OCI-LY1 (cell line): Measurements from ENCODE around the gene C1QTNF7.

Source experiments
- H2AFZ ChIP-seq: fragments of 200-600 bp; sonication (generic), shearing (Covaris generic); 2 replicates; pipeline ENCODE4 v1.6.0; 2014; ENCODE audit warnings: antibody characterized with exemption, mild to moderate bottlenecking, low read length
- H3F3A ChIP-seq: fragments of 200-600 bp; sonication (generic), shearing (Covaris generic); 2 replicates; pipeline ENCODE4 v1.6.0; 2014; ENCODE audit warnings: mild to moderate bottlenecking, antibody characterized with exemption, low read length, moderate library complexity; ENCODE audit not compliant: insufficient read depth
- H3K27ac ChIP-seq: fragments of 200-600 bp; sonication (generic); 2 replicates; pipeline ENCODE4 v1.5.1; 2014; ENCODE audit warnings: low read length, mixed run types, mild to moderate bottlenecking, low read depth; ENCODE audit not compliant: poor library complexity, severe bottlenecking
- H3K27me3 ChIP-seq: fragments of 200-600 bp; sonication (generic); 2 replicates; pipeline ENCODE4 v1.6.0; 2014; ENCODE audit warnings: antibody characterized with exemption, mild to moderate bottlenecking, low read length, moderate library complexity; ENCODE audit not compliant: insufficient read depth
- H3K36me3 ChIP-seq: fragments of 200-600 bp; sonication (generic); 2 replicates; pipeline ENCODE4 v1.6.1; 2014; ENCODE audit warnings: mild to moderate bottlenecking, antibody characterized with exemption, low read length, moderate library complexity, mixed read lengths; ENCODE audit not compliant: insufficient read depth
- H3K4me1 ChIP-seq: fragments of 200-600 bp; sonication (generic); 2 replicates; pipeline ENCODE4 v1.5.1; 2014; ENCODE audit warnings: mild to moderate bottlenecking, low read length, moderate library complexity; ENCODE audit not compliant: insufficient read depth, severe bottlenecking
- H3K4me2 ChIP-seq: fragments of 200-600 bp; sonication (generic), shearing (Covaris generic); 2 replicates; pipeline ENCODE4 v1.6.1; 2014; ENCODE audit warnings: low read length
- H3K4me3 ChIP-seq: fragments of 200-600 bp; sonication (generic); 2 replicates; pipeline ENCODE4 v1.5.1; 2014; ENCODE audit warnings: low read length, low read depth, mild to moderate bottlenecking, mixed read lengths; ENCODE audit not compliant: poor library complexity, severe bottlenecking
- H3K79me2 ChIP-seq: fragments of 200-600 bp; shearing (Covaris generic); 2 replicates; pipeline ENCODE4 v1.6.1; 2016; ENCODE audit warnings: mixed run types, low read length, mixed read lengths; ENCODE audit not compliant: insufficient read depth
- H3K9ac ChIP-seq: fragments of 200-600 bp; sonication (generic), shearing (Covaris generic); 2 replicates; pipeline ENCODE4 v1.6.1; 2014; ENCODE audit warnings: mild to moderate bottlenecking, low read length, mixed read lengths
- H3K9me2 ChIP-seq: fragments of 200-600 bp; sonication (generic), shearing (Covaris generic); 2 replicates; pipeline ENCODE4 v1.6.1; 2014; ENCODE audit warnings: low read depth, mild to moderate bottlenecking, low read length, mixed read lengths
- H3K9me3 ChIP-seq: fragments of 200-600 bp; shearing (Covaris generic); 2 replicates; pipeline ENCODE4 v1.6.1; 2014; ENCODE audit warnings: low read length, mixed read lengths
- H4K20me1 ChIP-seq: fragments of 200-600 bp; sonication (generic), shearing (Covaris generic); 2 replicates; pipeline ENCODE4 v1.6.0; 2016; ENCODE audit warnings: mild to moderate bottlenecking, low read length; ENCODE audit not compliant: insufficient read depth
- EZH2 ChIP-seq: fragments of 200-600 bp; sonication (generic), shearing (Covaris generic); IDR thresholded peaks from 2 replicates; pipeline ENCODE4 v1.8.0; 2017; ENCODE audit warnings: borderline replicate concordance, mixed run types, mild to moderate bottlenecking, antibody characterized with exemption, low read length, moderate library complexity, mixed read lengths
- TF ChIP-seq, protein P1 (sequence below): fragments of 200-600 bp; sonication (generic), shearing (Covaris generic); IDR thresholded peaks from 2 replicates; pipeline ENCODE4 v1.5.1; 2017; ENCODE audit warnings: mild to moderate bottlenecking, antibody characterized with exemption, low read length, moderate library complexity, mixed read lengths

The C1QTNF7 gene

DNA sequence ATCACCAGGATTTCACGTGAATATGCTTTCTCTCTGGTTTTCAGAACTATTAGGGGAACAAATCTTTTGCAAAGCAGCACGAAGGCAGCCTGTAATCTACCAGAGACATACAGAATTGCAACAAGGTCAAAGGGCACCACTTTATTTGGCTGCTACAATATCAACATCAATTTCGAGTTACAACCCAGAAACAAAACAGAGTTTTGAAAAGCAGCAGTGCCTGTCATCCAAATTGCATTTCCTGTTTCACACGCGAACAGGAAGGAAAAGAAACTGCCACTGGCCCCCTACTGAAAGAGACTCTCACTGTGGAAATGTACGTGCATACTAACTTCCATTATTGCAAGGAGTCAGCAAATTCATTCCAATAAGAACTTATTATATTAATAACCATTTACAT is 17.1 kb upstream of the C1QTNF7 start:
- H3K9me3 ChIP-seq: no peaks in the 10 kb centered on the region
- no peaks in the 10 kb centered on the region for H3K79me2 ChIP-seq
- H3K9ac ChIP-seq: no peak overlapping the region
- no peak overlapping the region for H3K4me3 ChIP-seq
- TF ChIP-seq, protein P1, sequence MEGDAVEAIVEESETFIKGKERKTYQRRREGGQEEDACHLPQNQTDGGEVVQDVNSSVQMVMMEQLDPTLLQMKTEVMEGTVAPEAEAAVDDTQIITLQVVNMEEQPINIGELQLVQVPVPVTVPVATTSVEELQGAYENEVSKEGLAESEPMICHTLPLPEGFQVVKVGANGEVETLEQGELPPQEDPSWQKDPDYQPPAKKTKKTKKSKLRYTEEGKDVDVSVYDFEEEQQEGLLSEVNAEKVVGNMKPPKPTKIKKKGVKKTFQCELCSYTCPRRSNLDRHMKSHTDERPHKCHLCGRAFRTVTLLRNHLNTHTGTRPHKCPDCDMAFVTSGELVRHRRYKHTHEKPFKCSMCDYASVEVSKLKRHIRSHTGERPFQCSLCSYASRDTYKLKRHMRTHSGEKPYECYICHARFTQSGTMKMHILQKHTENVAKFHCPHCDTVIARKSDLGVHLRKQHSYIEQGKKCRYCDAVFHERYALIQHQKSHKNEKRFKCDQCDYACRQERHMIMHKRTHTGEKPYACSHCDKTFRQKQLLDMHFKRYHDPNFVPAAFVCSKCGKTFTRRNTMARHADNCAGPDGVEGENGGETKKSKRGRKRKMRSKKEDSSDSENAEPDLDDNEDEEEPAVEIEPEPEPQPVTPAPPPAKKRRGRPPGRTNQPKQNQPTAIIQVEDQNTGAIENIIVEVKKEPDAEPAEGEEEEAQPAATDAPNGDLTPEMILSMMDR: no peak
- TF ChIP-seq EZH2: no peak
- no peaks in the 10 kb centered on the region for H3K27me3 ChIP-seq
- no peaks in the 10 kb centered on the region for H3K9me2 ChIP-seq
- H3K4me1 ChIP-seq: peaks cover 58% of the 10 kb centered on the region
- peak overlapping the region; percentile 42; the same call in 1 of the 2 replicates for H3K4me2 ChIP-seq
- no peaks in the 10 kb centered on the region for H3K36me3 ChIP-seq
- peak overlapping the region; percentile 39 for H3K27ac ChIP-seq
- no peak overlapping the region for H2AFZ ChIP-seq
- no peaks in the 10 kb centered on the region for H4K20me1 ChIP-seq
- no peaks in the 10 kb centered on the region for H3F3A ChIP-seq

DNA sequence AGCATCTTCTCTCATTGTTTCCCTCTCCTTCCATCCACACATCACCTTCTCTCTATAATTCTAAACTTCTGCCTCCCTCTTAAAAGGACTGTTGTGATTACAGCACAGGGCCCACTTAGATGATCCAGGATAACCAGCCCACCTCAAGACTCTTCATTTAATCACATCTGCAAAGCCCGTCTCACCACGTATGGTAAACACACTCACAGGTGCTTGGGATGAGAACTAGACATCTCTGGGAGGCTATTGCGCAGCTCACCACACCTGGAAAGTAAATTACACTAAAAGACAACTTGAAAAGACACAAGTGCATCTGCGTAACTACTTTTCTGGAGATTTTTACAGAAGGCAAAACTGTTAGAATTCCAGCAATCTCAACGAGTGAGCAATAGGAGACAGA is 15.4 kb upstream of the C1QTNF7 start:
- no peaks in the 10 kb centered on the region for H4K20me1 ChIP-seq
- no peak overlapping the region for H2AFZ ChIP-seq
- H3K27ac ChIP-seq: peak overlapping the region; percentile 36
- peaks cover 59% of the 10 kb centered on the region for H3K4me1 ChIP-seq
- H3K27me3 ChIP-seq: no peaks in the 10 kb centered on the region
- no peaks in the 10 kb centered on the region for H3K79me2 ChIP-seq
- no peaks in the 10 kb centered on the region for H3K9me3 ChIP-seq
- H3K9ac ChIP-seq: no peak overlapping the region
- no peak overlapping the region for H3K4me2 ChIP-seq
- no peaks in the 10 kb centered on the region for H3K36me3 ChIP-seq
- no peaks in the 10 kb centered on the region for H3K9me2 ChIP-seq
- no peaks in the 10 kb centered on the region for H3F3A ChIP-seq
- TF ChIP-seq, protein P1: no peak
- TF ChIP-seq EZH2: no peak
- no peak overlapping the region for H3K4me3 ChIP-seq

DNA sequence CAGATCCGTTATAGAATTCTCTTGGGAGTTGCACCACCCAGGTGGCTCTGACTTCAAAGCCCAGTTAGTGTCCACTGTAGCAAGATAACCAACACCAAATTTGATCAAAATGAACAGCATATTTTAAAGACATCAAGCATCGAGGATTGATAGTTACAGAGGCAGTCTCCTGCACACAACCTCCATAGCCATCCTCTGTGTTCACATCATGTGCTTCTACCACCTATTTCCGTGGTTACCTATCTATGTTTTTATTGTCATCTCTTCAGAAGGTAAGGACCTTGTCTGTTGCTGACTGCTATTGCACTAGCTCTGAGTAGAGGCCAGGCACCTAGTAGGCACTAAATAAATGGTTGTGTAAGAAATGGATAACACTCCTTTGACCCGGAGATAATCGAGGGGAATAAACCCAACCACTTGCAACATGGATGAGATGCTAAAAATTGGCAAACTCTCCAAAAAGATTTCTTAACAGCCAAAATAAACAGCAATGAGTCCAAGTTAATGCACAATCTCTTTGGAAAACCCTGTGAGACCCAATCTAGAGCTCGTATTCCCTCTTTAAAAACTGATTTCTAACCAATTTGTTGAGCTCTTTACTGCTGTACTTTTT is 14.7 kb upstream of the C1QTNF7 start:
- Histone ChIP-seq H3K4me1 (peaks cover 59% of the 10 kb centered on the region), H3K27me3 (no peaks in the 10 kb centered on the region), H3K79me2 (no peaks in the 10 kb centered on the region), H4K20me1 (no peaks in the 10 kb centered on the region), H3K4me2 (no peak overlapping the region; the same call in 1 of the 2 replicates), H3K4me3 (no peak overlapping the region), H3K9me2 (no peaks in the 10 kb centered on the region), H3K36me3 (no peaks in the 10 kb centered on the region), H3K27ac (no peak overlapping the region), H3K9me3 (no peaks in the 10 kb centered on the region), H3F3A (no peaks in the 10 kb centered on the region), H3K9ac (no peak overlapping the region), H2AFZ (no peak overlapping the region)
- TF ChIP-seq, protein P1: no peak
- no peak for TF ChIP-seq EZH2
